GM19395 (cell line): Measurements from ENCODE around the gene PDE4B.
"Not testable (repeated sequence)": the region's sequence is repeated elsewhere in the genome, so short reads cannot be mapped to it uniquely, and the experiment has no call there.

Experiments used
- ATAC-seq: cut with Tn5 transposase; IDR thresholded peaks from one replicate; pipeline ENCODE4 v1.9.1; 2021; ENCODE audit warnings: mild to moderate bottlenecking, moderate library complexity; ENCODE audit not compliant: unreplicated experiment

PDE4B gene

GRCh38 chr1:65949230-65949626, 156.5 kb downstream of the PDE4B start:
- no peak for ATAC-seq

DNA sequence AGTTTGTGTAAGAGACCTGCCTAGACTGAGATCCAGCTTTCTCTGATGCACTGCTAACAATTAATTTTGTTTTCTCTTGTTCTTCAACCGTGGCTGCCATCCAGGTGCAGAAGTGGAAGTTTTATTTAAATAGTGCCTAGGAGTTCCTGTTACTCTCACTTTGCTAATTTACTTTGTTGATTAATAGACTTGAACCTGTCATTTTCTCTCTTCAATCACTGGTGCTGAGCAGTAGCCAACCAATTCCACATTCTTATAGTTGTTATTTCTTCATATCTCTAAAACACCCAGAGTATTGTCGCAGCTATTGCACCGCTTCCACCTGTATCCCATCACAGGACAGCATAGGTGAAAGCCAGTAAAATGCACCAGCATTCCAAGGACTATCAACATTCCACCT, 157.2 kb downstream of the PDE4B start:
- no peak for ATAC-seq

DNA sequence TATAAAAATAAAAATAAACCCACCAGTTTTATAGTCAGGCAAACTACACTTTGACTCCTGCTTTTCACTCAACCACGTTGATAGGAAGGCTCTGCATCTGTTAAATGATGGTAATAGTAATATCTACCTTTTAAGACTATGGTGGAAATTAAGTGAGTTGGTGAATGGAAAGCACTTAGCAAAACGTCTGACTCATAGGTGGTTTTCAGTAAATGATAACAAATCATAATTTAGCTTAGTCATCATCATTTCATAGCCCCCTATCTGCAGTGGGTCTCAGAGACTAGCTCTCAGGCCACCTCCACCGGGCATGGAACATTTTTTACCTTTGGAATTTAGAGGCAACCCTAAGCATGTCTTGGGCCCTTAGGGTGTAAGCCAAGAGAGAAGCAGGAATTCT, 160.0 kb downstream of the PDE4B start:
- no peak for ATAC-seq

GRCh38 chr1:65953170-65953569, 160.5 kb downstream of the PDE4B start:
- ATAC-seq: no peak

DNA sequence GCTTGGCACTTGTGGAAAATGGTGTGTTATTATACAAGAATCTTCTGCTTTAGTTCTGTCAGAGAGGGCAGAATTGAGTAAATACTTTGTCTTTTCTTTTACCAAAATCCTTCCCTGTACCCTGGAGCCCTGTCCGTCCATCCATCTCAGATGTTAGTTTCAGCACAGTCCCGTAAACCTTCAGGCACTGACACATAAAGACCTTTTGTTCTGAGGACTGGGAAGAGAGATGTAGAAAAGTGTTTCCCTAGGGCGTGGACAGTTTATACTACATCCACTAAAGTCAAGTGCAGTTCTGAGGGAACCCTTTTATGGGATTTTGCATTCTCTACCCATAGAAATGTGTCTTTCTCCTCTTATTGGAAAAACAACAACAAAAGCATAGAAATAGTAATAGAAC, 162.4 kb downstream of the PDE4B start:
- no peak for ATAC-seq

GRCh38 chr1:65955503-65955902, 162.8 kb downstream of the PDE4B start:
- ATAC-seq: no peak

- ATAC-seq: peak; percentile 79
These were observed 166.1 kb downstream of the PDE4B start for GRCh38 chr1:65958561-65959350.

- ATAC-seq: no peak
These were observed 167.3 kb downstream of the PDE4B start for GRCh38 chr1:65959896-65960567.

- ATAC-seq: no peak
These were observed 170.6 kb downstream of the PDE4B start for GRCh38 chr1:65963156-65963888.

GRCh38 chr1:65964123-65964522, 171.4 kb downstream of the PDE4B start:
- ATAC-seq: no peak

GRCh38 chr1:65965112-65965996, 172.7 kb downstream of the PDE4B start:
- ATAC-seq: no peak

GRCh38 chr1:65967492-65967891, 174.8 kb downstream of the PDE4B start:
- not testable (repeated sequence) for ATAC-seq

DNA sequence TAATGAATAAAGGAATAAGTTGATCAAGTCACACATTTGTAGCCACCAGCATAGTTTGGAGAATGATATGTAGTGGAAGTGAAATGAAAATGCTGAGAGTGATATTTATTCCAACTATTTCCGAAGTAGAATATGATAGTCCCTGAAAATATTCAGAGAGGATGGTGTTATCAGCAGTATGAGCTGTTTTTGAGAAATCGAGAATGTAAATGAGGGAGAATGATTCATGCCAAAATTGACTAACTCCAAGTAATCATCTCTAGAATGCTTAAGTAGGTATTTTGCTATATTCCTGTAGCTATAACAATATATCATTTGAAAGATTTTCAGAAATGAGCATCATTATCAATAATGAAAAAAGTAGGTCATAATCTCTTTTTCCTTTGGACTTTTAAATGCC, 178.9 kb downstream of the PDE4B start:
- no peak for ATAC-seq

DNA sequence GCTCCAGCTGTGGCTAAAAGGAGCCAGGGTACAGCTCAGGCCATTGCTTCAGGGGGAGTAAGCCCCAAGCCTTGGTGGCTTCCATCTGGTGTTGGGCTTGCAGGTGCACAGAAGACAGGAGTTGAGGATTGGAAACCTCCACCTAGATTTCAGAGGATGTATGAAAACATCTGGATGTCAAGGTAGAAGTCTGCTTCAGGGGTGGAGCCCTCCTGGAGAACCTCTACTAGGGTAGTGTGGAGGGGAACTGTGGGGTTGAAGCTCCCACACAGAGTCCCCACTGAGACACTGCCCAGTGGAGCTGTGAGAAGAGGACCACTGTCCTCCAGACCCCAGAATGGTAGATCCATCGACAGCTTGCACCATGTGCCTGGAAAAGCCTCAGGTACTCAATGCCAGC, 183.0 kb downstream of the PDE4B start:
- no peak for ATAC-seq

DNA sequence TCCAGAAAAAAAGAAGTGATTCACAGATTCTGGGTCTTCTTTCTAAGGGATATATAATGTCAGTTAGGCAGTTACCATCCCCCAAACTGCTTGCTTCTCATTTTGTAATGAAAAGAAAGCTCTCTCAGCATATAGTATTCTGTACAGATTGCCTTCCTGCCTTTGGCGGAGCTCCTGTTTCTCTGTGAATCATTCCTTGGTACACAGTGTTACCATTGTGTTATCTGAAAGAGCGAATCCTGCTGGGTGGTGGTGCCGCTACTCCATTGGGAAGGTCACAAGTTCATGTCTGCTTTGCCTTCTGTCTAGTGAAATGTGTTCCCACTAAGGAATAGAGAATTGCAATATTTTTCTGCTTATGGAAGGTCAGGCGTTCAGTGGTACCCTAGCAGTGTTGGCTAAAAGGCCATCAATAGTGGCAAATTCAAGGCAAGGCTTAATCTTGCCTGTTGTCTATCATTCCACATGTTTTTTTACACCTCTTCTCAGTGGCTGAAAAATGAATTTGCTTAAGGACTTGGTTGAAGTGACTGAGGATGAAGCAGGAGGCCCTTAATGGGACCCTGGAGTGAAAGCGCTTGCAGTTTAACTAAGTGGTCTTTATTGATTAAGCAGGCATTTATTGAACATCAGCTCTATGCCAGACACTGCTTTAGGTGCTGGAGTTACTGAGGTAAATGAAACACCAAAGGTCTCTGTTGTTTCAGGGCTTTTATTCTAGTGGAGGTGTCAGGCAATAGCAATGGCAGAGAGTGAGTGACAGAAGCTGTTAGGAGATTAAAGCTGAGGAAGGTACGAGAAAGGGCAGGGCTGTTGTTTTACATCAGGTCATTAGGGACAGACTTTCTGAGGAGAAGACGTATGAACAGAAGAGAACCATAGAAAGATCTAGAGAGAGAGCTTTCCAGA, 186.7 kb downstream of the PDE4B start:
- no peak for ATAC-seq

DNA sequence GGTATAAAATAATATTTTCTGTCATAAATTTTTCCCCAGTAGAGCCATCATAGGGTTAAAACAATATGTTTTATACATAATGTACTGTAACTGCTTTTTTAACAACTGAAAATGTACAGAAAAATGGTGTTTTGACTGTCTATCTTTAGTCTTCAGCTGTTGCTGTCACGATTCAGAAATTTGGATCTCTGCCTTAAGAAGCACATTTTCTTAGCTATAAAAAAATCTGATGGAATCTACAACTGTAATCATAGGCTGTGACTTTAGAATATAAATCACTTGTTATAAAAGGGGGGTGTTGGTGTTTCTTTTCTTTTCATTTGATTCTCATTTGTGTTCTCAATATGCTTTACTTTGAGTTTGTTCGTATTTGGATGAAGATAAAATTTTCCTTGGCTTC, 187.5 kb downstream of the PDE4B start:
- ATAC-seq: no peak

- ATAC-seq: no peak
These were observed 190.8 kb downstream of the PDE4B start for GRCh38 chr1:65983500-65983899.

DNA sequence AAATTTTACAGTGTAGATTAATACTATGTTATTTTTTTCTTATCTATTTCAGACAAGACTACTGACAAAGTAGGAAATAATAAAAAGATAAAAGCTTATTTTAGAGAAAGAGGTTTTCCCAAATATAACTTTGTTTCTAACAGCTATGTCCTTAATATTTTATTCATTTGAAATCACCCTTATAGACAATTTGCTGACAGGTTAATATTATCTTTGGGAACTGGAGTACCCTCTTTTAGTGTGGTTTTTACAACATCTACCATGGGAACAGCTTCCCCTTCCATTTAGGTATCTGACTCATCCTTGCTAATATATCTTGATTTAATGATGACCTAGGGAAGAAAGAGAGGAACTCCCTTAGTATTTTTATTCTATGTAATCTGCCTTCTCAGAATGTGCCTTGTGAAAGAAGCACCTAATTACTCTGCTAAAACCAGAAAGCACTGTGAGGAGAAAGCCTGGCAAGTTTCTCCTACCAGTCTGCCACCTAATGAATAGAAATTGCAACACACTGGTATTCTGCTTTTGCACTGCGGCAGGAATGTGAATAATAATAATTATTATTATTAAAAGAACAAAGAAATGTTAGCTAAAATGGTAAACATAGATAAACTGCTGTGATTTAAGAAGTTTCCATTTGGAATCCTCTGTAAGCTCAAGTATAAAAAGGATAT, 192.8 kb downstream of the PDE4B start:
- ATAC-seq: no peak

DNA sequence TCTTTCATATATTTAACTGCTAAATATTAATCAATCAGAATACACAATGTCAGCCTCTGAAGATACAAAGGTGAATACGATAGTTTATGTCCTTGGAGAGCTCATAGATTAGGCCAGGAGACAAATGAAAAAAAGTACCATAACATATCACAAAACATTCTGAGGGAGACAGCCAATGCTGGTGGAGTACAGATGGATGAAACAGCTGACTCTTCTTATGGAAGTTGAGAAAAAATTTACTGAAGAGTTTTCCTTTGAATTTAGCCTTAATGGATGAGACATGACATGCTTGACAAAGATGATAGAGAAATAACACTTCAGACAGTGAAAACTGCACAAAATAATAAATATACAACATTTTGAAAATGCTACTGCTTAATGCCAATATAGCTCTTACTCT, 193.5 kb downstream of the PDE4B start:
- no peak for ATAC-seq
